OCI-LY7 (cell line): ENCODE results near the gene KIAA1328.

Experiments
- CTCF ChIP-seq: fragments of 200-600 bp; sonication (generic); conservative IDR thresholded peaks from 2 replicates; pipeline ENCODE4 v1.5.1; 2014; ENCODE audit warnings: mild to moderate bottlenecking, antibody characterized with exemption, low read length, moderate library complexity, mixed read lengths
- EZH2phosphoT487 ChIP-seq: fragments of 200-600 bp; sonication (generic); IDR thresholded peaks from 2 replicates; pipeline ENCODE4 v1.6.1; 2018; ENCODE audit warnings: low read depth, borderline replicate concordance, mild to moderate bottlenecking, mixed run types, antibody characterized with exemption, low read length, moderate library complexity, mixed read lengths

DNA sequence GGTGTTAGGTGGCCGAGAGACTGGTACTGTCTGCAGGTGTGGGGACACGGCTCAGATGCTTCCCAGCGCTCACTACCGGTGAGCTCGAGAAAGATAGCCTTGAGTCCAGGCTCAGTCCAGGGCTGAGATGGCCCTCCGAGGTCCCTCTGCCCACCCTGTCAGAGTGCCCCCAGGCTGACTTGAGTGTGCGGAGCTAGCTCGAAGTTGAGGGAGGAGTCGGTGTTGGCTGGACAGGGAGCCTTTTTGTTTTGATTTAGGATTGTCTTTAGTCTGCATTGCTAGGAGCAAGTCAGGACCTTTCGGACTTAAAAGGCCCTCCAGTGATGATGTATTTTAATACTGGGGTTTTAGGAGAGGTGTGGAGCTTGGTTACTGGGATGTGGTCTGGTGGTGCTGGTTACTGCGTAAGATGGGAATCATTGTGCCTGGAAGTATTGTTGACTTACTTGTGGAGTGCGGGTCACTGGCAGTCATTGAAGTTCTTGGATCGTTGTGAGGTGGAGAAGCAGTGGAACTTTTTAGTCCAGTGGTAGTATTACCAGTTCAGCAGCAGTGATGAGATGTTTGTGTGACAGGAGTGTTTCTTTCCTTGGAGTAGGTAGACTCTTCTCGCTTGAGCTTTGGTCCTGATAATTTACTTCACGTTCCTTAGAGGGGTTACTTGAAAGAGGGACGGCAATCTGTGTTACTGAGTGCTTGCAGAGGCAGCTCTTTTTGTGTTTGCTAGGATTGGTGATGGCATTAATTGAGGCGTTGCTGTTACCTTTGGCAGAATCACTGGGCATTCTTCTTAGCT is 633 bp downstream of the KIAA1328 start:
- no peak for TF ChIP-seq CTCF
- TF ChIP-seq EZH2phosphoT487: no peak
